MM.1S (cell line): ENCODE data around the gene CDC25A.

ENCODE experiments used
- DNase-seq: peaks from one replicate; pipeline ENCODE4 v3.0.0-alpha.2; 2015
- H2AFZ ChIP-seq: fragments of 300-600 bp; sonication (generic); 2 replicates; pipeline ENCODE4 v1.6.0; 2016; ENCODE audit warnings: antibody characterized with exemption, low read length
- H3F3A ChIP-seq: fragments of 300-600 bp; sonication (generic); 2 replicates; pipeline ENCODE4 v1.6.1; 2016; ENCODE audit warnings: mild to moderate bottlenecking, antibody characterized with exemption, low read length, moderate library complexity, mixed read lengths; ENCODE audit not compliant: insufficient read depth
- H3K27ac ChIP-seq: fragments of 300-600 bp; sonication (generic); 2 replicates; pipeline ENCODE4 v1.5.1; 2016; ENCODE audit warnings: mild to moderate bottlenecking, low read length
- H3K27me3 ChIP-seq: fragments of 300-600 bp; sonication (generic); replicated peaks from 2 replicates; pipeline ENCODE4 v1.6.0; 2016; ENCODE audit warnings: low read length; ENCODE audit not compliant: insufficient read depth
- H3K36me3 ChIP-seq: fragments of 300-600 bp; sonication (generic); replicated peaks from 2 replicates; pipeline ENCODE4 v1.6.1; 2016; ENCODE audit warnings: mild to moderate bottlenecking, low read length, mixed read lengths; ENCODE audit not compliant: insufficient read depth
- H3K4me1 ChIP-seq: fragments of 300-600 bp; sonication (generic); 2 replicates; pipeline ENCODE4 v1.6.1; 2016; ENCODE audit warnings: low read length, mixed read lengths
- H3K4me2 ChIP-seq: fragments of 300-600 bp; sonication (generic); 2 replicates; pipeline ENCODE4 v1.6.0; 2016; ENCODE audit warnings: low read depth, low read length
- H3K4me3 ChIP-seq: fragments of 300-600 bp; sonication (generic); 2 replicates; pipeline ENCODE4 v1.5.1; 2016; ENCODE audit warnings: low read length, mixed read lengths
- H3K79me2 ChIP-seq: fragments of 300-600 bp; sonication (generic); 2 replicates; pipeline ENCODE4 v1.6.1; 2016; ENCODE audit warnings: mixed run types, low read length, mixed read lengths
- H3K9ac ChIP-seq: fragments of 300-600 bp; sonication (generic); 2 replicates; pipeline ENCODE4 v1.6.1; 2016; ENCODE audit warnings: low read length, mixed read lengths
- H3K9me2 ChIP-seq: fragments of 300-600 bp; sonication (generic); replicated peaks from 2 replicates; pipeline ENCODE4 v1.6.1; 2016; ENCODE audit warnings: mild to moderate bottlenecking, low read length, mixed read lengths; ENCODE audit not compliant: insufficient read depth
- H3K9me3 ChIP-seq: fragments of 300-600 bp; sonication (generic); replicated peaks from 2 replicates; pipeline ENCODE4 v1.6.1; 2016; ENCODE audit warnings: mild to moderate bottlenecking, low read length, mixed read lengths; ENCODE audit not compliant: insufficient read depth
- H4K20me1 ChIP-seq: fragments of 300-600 bp; sonication (generic); 2 replicates; pipeline ENCODE4 v1.6.1; 2016; ENCODE audit warnings: mild to moderate bottlenecking, low read length, moderate library complexity, mixed read lengths; ENCODE audit not compliant: insufficient read depth
- CTCF ChIP-seq: fragments of 300-600 bp; sonication (generic); IDR thresholded peaks from 2 replicates; pipeline ENCODE4 v1.5.1; 2016; ENCODE audit warnings: antibody characterized with exemption, low read length, mixed read lengths
- EZH2 ChIP-seq: fragments of 300-600 bp; sonication (generic); optimal IDR thresholded peaks from 2 replicates; pipeline ENCODE3; 2017; ENCODE audit warnings: low read depth, mild to moderate bottlenecking, antibody characterized with exemption, low read length, mixed read lengths
- EZH2phosphoT487 ChIP-seq: fragments of 300-600 bp; sonication (generic); IDR thresholded peaks from 2 replicates; pipeline ENCODE4 v1.6.1; 2018; ENCODE audit warnings: antibody characterized with exemption, low read length

The CDC25A gene

DNA sequence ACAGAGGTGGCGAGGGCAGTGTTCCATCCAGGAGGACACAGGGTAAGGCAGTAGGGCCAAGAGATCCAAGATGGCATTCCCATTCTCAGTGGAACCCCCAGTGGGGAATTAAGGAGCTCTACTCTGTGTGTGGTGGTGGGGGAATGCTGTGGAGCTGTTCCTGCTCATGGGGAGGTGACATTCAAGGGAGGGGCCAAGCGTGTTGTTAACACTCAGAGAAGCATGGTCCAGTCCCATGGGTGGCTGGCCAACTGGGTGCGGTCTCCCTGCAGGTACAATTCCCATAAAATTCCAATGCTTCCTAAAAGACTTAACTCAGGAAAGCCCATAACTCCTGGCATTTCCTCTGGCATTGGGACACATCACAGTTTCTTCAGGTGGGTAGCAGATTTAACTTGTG is 37.4 kb upstream of the CDC25A start:
- H4K20me1 ChIP-seq = no peaks in the 10 kb centered on the region
- H3K4me1 ChIP-seq = no peaks in the 10 kb centered on the region
- H3F3A ChIP-seq = no peaks in the 10 kb centered on the region
- H3K27me3 ChIP-seq = no peaks in the 10 kb centered on the region
- no peak overlapping the region for H3K4me3 ChIP-seq
- no peak overlapping the region for H2AFZ ChIP-seq
- H3K36me3 ChIP-seq = no peaks in the 10 kb centered on the region
- H3K9ac ChIP-seq = no peak overlapping the region
- TF ChIP-seq CTCF = no peak
- TF ChIP-seq EZH2 = no peak
- TF ChIP-seq EZH2phosphoT487 = no peak
- H3K4me2 ChIP-seq = no peak overlapping the region
- H3K9me3 ChIP-seq = no peaks in the 10 kb centered on the region
- no peak overlapping the region for H3K27ac ChIP-seq
- H3K9me2 ChIP-seq = no peaks in the 10 kb centered on the region
- no peaks in the 10 kb centered on the region for H3K79me2 ChIP-seq
- no peak for DNase-seq

DNA sequence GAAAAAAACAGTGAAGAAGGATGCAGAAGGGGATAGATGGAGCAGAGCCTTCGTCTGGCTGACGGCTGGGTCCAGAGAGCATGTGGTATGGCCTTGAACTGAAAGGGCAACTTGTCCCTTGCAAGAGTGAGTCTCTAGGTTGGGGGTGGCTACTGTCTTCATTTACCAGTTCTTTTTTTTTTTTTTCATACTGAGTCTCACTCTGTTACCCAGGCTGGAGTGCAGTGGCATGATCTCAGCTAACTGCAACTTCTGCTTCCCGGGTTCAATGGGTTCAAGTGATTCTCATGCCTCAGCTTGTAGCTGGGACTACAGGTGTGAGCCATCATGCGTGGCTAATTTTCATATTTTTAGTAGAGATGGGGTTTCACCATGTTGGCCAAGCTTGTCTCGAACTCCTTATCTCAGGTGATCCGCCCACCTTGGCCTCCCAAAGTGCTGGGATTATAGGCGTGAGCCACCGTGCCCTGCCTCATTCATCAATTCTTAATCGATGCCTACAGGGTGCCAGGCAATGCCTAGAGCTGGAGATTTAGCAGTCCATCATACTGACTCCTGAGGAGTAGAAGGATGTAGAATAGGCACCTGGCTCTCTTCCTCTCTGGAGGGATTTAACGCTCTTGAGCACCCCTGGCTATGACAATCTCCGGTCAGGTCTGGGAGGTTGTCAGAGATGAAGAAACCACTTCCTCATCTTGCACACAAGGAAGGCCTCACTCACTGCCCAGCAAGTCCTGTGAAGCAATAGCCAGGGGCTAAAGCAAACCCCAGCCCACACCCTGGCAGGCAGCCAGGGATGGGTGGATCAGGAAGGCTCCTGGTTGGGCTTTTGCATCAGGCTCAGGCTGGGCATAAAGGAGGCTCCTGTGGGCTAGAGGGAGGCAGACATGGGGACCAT is 34.6 kb upstream of the CDC25A start, which contains the start of gene CAMP:
Gene CAMP (plus strand): TSS at position 880 of the 898 bp plus-strand sequence. CDS start 17 bp downstream, at position 897.
- Histone ChIP-seq H3K27ac (no peak within 1 kb of the TSS), H2AFZ (no peak within 1 kb of the TSS), H3K36me3 (no peaks in the 10 kb centered on the region), H3F3A (no peaks in the 10 kb centered on the region), H3K9me3 (no peaks in the 10 kb centered on the region), H3K79me2 (no peaks in the 10 kb centered on the region), H3K27me3 (no peaks in the 10 kb centered on the region), H3K4me1 (no peaks in the 10 kb centered on the region), H3K9ac (no peak within 1 kb of the TSS), H4K20me1 (no peaks in the 10 kb centered on the region), H3K9me2 (no peaks in the 10 kb centered on the region), H3K4me3 (no peak within 1 kb of the TSS), H3K4me2 (no peak within 1 kb of the TSS)
- no peak for DNase-seq
- TF ChIP-seq EZH2phosphoT487 (no peak), CTCF (no peak), EZH2 (no peak)

GRCh38 chr3:48220746-48221145 is 32.5 kb upstream of the CDC25A start:
- H3K9me2 ChIP-seq = no peaks in the 10 kb centered on the region
- no peak overlapping the region for H2AFZ ChIP-seq
- no peaks in the 10 kb centered on the region for H3K9me3 ChIP-seq
- no peak for DNase-seq
- no peaks in the 10 kb centered on the region for H3K36me3 ChIP-seq
- H3K4me2 ChIP-seq = no peak overlapping the region
- H3F3A ChIP-seq = no peaks in the 10 kb centered on the region
- TF ChIP-seq EZH2 = no peak
- TF ChIP-seq EZH2phosphoT487 = no peak
- TF ChIP-seq CTCF = no peak
- no peak overlapping the region for H3K9ac ChIP-seq
- no peaks in the 10 kb centered on the region for H3K27me3 ChIP-seq
- H3K27ac ChIP-seq = no peak overlapping the region
- H3K4me1 ChIP-seq = no peaks in the 10 kb centered on the region
- no peaks in the 10 kb centered on the region for H3K79me2 ChIP-seq
- H4K20me1 ChIP-seq = no peaks in the 10 kb centered on the region
- H3K4me3 ChIP-seq = no peak overlapping the region
